OCI-M1 (cell line): ENCODE results near the gene PRPSAP1.
"Not testable (repeated sequence)": the region's sequence is repeated elsewhere in the genome, so short reads cannot be mapped to it uniquely, and the experiment has no call there.

Experiments
- DNase-seq: peaks from one replicate; lab custom pipeline; 2025; lab: John Stamatoyannopoulos, UW

Gene PRPSAP1

GRCh38 chr17:76277300-76278267 lies 76.1 kb downstream of the PRPSAP1 start:
- DNase-seq, result no peak

- peak; percentile 36 for DNase-seq
These were observed 77.0 kb downstream of the PRPSAP1 start for GRCh38 chr17:76276461-76277299.

GRCh38 chr17:76276069-76276431 lies 77.7 kb downstream of the PRPSAP1 start:
- no peak for DNase-seq

- DNase-seq, result no peak
These were observed 78.2 kb downstream of the PRPSAP1 start for GRCh38 chr17:76275382-76276068.

- DNase-seq, result no peak
These were observed 79.4 kb downstream of the PRPSAP1 start for GRCh38 chr17:76274112-76274956.

- DNase-seq, result no peak
These were observed 80.1 kb downstream of the PRPSAP1 start for GRCh38 chr17:76273445-76274111.

- DNase-seq, result no peak
These were observed 80.9 kb downstream of the PRPSAP1 start for GRCh38 chr17:76272541-76273444.

- DNase-seq, result no peak
These were observed 81.8 kb downstream of the PRPSAP1 start for GRCh38 chr17:76271669-76272540.

- no peak for DNase-seq
These were observed 82.7 kb downstream of the PRPSAP1 start for GRCh38 chr17:76270770-76271668.

GRCh38 chr17:76270127-76270592 lies 83.6 kb downstream of the PRPSAP1 start:
- DNase-seq, result no peak

GRCh38 chr17:76268991-76269981 lies 84.4 kb downstream of the PRPSAP1 start:
- peak; percentile 52 for DNase-seq

- peak; percentile 88 for DNase-seq
These were observed 85.5 kb downstream of the PRPSAP1 start for GRCh38 chr17:76268015-76268749.

GRCh38 chr17:76267581-76268001 lies 86.1 kb downstream of the PRPSAP1 start:
- DNase-seq, result not testable (repeated sequence)

GRCh38 chr17:76267051-76267576 lies 86.6 kb downstream of the PRPSAP1 start:
- no peak for DNase-seq
